Stimulated activated CD8-positive, alpha-beta memory T cell treated with anti-CD3 and anti-CD28 coated beads, Interleukin-15, amount 100 ng/mL, for 48 hours (primary cell): ENCODE measurements around the gene NCOR1.
"Not testable (repeated sequence)": the region's sequence is repeated elsewhere in the genome, so short reads cannot be mapped to it uniquely, and the experiment has no call there.

Experiments
- DNase-seq, 2 donors: peaks; one replicate each; pipeline ENCODE4 v3.0.0-alpha.2; 2020; ENCODE audit warnings: low read depth in 2 of 2

The NCOR1 gene

DNA sequence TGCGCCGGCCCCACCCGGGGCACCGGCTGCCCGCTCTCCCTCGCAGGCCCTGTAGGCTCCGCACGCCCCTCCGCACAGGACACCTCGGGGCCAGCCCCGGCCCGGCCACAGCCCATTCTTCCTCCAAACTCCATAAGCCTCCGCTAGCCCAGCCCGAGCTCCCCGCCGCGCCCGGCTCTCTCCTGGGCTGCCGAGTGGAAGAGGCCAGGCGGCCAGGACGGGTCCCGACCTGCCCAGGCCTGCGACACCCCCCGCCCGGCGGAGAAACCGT is 397 bp downstream of the NCOR1 start:
- DNase-seq = peak; percentile 22 to 27

DNA sequence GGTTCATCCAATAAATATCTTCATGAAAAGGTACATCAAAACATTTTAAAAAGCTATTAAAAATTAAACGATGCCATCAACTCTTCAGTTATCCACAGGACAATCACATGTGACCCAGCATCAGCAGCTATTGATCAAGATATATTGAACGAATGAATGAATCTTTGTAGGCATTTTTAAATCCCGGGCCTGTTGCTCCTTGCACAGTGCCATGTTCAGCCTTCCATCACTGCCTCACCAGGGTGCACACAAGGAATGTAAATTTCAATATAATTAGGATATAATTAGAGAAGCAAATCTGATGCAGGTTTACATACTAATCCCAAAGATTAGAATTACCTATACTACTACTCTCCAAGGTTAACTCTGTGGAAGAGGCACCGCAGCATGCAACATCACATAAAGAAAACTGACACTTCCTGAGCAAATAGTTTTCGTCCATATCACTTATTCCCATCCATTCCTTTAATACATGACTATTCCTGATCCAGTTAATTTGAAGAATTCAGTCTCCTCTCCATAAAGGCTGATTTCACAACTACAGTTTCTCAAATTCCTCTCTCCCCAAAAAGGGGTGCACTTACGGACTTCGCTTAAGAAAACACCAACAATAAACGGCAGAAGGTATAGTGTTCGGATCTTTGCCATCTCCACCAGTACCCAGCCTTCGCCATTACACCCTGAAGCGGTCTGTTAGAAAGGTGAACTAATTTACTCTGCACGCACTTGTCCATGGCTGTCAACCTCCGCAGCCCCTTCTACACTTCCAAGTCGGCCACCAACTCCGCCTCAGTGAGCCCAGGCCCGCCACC is 938 bp downstream of the NCOR1 start:
- DNase-seq = no peak

DNA sequence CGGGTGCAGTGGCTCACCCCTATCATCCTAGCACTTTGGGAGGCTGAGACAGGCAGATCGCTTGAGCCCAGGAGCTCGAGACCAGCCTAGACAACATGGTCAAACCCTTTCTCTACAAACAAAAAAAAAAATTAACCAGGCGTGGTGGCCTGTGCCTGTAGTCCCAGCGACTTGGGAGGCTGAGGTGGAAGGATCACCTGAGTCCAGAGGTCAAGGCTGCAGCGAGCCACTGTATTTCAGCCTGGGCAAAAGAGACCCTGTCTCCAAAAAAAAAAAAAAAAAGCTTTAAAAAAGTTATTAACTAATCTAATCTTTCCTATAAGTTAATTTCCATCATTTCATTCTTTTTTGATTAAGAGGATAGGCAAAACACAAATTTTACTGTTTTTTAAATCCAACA is 2.5 kb downstream of the NCOR1 start:
- DNase-seq = no peak

DNA sequence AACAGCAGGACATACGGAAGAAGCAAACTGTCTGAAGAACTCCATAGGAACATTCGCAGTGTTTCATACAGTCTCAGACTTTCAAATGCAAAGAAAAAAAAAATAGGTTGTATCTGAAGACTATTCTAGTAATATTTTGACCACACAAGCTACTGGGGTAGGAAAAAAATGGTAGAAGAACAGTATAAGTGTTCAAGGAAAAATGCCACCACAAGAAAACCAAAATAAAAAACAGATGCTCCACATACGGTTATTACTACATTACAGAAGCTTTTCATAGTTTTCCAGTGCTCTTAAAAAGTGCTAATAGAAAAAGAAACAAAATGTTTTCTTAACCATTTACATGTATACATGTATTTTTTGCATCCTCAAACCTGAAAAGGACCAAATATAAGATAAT is 3.7 kb downstream of the NCOR1 start:
- DNase-seq = no peak

DNA sequence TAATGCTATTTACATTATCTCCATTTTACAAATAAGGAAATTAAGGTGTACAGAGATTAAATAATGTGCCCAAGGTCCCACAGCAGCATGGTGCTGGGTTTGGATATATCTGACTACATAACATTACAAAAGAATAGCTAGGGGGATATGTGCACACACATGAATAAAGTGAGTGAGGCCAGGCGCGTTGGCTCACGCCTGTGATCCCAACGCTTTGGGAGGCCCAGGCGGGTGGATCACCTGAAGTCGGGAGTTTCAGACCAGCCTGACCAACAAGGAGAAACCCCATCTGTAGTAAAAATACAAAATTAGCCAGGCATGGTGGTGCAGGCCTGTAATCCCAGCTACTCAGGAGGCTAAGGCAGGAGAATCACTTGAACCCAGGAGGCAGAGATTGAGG is 10.6 kb downstream of the NCOR1 start:
- DNase-seq = not testable (repeated sequence)

DNA sequence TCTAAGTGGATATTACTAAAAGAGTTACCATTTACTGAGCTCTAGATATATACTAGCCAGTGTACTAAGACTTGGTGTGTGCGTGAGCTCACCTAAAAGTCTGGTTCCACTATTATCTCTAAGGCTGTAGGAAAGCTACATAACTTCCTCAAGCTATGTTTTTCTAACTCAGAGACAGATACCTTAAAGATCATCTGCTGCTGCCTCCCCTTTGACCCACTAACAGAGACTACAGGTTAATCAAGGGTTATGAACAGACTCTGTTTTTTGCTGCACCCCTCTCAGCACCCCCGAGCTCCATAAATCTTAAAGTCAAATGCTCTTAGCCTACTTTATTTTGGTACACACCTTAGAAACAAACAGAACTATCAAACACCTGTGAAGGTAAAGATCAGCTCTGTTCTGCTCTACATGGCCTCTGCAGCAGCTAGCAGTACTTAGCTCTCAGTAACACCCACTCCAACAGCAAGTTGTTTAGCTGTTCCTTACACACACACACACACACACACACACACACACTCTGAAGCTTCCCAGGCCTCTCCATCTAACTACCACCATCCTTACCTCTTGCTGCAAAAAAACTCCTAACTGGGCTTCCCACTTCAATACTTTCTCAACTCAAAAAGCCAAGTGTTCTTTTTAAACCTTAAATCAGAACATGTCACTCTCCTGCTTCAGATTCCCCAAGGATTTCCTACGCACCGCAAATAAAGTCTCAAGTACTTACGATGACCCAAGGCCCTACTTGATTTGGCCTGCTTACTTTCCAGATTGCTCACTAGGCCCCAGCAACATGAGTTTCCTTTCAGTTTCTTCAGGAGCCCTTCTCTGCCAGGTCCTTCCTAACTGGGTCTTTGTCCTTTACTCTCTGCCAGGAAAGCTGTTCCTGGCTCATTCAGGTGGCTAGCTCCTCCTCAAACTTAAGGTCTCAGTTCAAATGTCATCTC is 12.5 kb downstream of the NCOR1 start:
- not testable (repeated sequence) for DNase-seq

DNA sequence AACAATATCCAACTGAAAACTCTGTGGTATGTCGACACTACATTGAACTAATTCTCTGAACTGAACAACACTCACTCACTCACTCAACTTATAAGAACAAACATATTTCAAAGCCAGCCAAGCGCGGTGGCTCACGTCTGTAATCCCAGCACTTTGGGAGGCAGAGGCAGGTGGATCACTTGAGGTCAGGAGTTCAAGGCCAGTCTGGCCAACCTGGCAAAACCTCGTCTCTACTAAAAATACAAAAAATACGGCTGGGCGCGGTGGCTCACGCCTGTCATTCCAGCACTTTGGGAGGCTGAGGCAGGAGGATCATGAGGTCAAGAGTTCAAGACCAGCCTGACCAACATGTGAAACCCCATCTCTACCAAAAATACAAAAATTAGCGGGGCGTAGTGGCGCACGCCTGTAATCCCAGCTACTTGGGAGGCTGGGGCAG is 13.6 kb downstream of the NCOR1 start:
- DNase-seq = not testable (repeated sequence)

DNA sequence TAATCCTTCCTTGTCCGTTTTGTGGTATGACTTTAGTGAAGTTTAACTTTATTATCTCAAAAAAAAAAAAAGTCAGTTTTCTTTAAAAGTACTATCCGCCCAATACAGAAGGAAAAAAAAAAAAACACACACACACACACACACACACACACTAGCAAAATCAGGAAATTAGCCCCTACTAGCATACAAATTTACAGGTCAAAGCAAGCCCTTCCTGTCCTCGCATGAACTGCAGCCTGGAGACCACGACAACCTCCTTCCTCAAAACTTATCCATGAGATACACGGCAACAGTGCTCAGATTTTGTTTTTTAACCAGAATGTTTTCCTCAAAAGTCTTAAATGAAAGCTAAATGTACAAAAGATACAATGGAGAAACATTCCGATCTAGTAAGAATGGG is 16.2 kb downstream of the NCOR1 start:
- DNase-seq = no peak

DNA sequence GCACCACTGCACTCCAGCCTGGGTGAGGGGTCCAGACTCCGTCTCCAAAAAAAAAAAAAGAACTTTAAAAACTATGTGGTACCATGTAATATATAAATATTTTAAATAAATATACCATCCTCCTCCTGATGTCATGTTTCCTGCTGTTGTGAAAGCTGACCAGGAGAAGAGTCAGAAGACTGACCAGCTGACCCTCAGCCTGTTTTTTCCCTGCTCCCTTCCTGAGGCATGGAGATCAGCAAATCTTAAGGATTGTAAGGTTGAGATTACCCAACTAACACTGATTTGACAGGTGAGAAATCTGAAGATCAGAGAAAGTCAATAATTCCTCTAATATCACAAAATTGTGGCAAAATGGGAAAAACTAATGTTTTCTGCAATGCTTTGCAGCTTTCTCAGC is 18.1 kb downstream of the NCOR1 start:
- no peak for DNase-seq

DNA sequence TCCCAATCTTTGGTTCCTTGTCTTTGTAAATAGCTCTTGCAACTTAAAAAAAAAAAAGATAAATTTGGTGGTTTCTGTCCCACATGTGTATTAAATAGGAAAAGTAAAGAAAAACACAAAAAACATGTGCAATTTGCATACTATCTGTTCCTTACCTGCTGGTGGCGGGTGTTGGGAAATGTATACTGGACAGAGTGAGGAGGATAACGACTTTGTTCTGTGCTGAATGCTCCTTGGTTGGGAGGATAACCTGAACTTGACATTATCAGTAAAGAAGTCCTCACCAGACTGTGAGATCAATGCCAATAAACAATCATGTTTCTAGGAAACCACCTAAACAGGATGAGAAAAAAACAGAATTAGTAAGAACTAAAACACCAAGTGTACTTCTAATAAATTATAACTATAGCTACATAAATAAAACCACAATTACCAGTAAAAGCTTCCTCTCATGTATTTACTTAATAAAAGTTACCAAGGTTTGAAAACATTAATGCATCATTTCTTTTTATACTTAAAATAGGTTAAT is 21.0 kb downstream of the NCOR1 start:
- DNase-seq = not testable (repeated sequence)

DNA sequence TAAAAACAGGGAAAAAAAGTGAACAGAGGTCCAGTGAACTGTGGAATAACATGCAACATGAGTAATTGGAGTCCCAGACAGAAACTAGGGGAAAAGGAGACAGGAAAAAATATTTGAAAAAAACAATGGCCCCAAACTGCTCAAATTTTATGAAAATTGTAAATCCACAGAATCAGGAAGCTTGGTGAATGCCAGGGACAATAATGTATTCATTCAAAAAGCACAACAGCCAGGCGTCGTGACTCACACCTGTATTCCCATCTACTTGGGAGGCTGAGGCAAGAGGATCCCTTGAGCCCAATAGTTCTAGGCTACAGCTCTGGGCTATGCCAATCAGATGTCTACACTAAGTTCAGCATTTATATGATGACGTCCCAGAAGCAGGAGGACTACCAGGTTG is 23.7 kb downstream of the NCOR1 start:
- DNase-seq = no peak

DNA sequence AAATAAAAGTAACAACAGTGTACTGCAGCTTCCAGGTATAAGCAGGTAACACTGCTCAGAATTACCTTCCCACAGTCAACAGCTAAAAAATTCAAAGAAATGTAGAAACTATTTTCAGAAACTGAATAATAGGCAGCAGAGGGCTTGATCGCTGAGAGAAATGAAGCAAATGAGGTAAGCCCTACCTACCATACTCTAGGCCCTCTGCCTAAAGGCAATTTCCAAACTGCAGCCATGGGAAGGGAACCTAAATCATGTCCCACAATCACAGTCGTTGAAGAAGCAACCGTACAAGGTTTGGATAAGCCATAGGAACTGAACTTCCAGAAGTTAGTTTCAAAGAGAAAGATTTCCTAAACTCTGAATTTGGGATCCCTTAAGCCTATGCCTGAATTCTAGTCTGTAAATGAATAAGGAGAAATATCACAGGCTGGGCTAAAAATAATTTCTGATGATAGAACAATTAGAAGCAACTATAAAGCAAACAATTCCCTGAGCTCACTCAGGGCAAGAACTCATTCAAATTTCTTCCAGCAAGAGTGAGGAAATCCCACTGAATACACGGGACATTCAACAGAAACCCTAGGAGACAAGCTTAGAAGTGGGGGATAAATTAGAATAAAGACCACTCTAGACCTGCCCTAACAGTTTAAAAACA is 24.5 kb downstream of the NCOR1 start:
- DNase-seq = no peak

DNA sequence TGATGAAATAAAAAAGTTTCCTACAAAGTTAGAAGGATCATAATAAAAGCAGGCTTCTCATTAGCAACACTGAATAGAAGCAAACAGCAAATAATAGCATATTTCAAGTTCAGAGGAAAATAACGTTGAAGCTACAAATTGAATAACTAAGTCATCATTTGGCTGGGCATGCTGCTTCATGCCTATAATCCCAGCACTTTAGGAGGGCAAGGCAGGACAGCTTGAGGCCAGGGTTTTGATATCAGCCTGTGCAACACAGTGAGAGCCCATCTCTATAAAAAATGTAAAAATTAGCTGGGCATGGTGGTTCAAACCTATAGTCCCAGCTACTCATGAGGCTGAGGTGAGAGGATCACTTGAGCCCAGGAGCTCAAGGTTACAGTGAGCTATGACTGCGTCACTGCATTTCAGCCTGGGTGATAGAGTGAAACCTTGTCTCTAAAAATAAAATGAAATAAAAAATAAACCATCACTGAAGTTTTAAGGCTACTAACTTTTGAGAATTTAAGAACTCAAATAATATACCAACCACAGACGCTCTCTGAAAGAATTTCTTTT is 25.5 kb downstream of the NCOR1 start:
- no peak for DNase-seq

DNA sequence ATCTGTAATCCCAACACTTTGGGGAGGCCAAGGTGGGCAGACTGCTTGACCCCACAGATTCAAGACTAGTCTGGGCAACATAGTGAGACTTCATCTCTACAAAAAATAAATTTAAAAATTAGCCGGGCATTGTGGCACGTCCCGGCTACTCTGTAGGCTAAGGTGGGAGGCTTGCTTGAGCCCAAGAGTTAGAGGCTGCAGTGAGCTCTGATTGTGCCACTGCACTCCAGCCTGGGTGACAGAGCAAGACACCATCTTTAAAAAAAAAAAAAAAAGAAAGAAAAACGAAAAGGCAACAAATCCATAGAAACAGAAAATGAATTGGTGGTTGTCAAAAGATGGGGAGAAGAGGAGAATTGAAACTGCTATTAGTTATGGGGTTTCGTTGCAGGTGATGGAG is 27.7 kb downstream of the NCOR1 start:
- DNase-seq = no peak

DNA sequence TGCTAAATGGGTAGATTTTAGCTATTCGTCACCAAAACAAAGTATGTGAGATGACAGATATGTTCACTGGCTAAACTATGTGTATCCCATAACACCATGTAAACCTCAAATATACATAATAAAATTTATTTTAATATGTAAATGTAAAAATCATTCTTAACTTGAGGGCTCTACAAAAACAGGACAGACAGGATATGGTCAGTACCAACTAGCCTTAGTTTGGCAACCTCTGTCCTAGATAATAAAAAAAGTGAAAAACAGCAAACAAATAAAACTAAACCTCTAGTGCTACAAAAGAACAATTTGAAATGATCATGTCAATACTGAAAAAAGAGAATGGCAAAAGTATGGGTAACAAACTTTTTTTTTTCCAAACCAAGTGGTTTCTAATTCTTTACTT is 33.8 kb downstream of the NCOR1 start:
- DNase-seq = no peak

DNA sequence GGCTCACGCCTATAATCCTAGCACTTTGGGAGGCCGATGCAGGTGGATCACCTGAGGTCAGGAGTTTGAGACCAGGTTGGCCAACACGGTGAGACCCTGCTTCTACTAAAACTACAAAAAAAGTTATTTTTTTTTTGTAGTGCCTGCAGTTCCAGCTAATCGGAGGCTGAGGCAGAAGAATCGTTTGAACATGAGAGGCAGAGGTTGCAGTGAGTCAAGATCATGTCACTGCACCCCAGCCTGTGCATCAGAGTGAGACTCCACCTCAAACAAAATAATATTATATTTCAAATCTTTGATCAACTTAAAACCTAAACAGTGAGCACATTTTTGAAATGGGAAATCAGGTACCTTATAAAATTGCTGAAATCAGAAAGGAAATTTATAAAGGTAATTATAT is 36.5 kb downstream of the NCOR1 start:
- DNase-seq = no peak

DNA sequence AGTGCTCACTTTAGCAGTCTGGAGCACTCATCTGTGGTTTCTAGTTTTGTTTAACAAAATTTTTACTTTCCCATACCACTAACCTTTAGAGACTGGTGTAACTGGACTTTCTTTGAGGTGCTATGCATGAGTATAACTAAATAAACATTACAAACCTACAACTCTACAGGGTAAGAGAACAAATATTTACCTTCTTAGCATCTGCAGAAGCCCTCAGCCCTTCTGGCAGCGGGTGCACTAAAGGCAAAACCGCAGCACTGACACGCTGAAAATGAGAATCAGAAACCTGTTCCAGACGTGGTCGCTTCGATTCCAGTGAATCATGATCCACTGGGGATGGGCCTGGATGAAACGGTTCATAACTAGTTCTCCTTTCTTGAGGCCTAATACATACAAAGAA is 43.7 kb downstream of the NCOR1 start:
- DNase-seq = no peak

DNA sequence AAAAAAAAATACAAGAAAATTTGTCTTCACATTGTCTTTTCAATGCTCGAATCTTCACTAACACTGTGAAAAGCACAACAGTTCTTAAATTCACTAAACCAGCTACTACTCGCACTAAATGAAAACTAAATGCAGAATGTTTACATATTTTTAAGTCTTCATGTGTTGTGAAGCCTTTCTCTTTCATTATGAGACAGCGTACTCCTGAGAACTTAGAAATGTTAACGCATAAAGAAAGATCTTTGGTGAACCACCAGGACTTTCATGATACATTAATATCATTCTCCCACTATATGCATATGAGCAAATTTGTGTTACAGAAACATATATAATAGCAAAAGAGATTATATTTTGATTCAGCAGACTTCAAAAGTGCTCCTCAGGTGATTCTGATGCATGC is 48.6 kb downstream of the NCOR1 start:
- not testable (repeated sequence) for DNase-seq

DNA sequence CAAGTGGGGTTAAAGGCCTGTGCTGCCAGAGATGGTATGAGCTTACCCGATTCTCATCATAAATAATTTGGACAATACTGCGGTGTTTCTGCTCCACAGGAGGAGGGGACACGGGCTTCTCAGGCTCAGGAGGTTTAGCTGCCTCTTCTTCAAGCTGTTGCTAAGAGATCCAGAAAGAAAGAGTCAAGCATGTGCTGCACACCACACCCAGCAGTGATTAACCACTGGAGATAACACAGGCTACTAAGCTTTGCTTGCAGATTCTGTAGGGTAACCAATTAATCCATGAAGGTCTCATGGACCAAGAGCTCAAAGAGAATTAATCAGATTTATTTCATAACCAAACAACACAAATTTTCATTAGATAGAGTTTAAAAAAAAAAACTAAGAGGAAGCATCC is 56.6 kb downstream of the NCOR1 start:
- DNase-seq = no peak

DNA sequence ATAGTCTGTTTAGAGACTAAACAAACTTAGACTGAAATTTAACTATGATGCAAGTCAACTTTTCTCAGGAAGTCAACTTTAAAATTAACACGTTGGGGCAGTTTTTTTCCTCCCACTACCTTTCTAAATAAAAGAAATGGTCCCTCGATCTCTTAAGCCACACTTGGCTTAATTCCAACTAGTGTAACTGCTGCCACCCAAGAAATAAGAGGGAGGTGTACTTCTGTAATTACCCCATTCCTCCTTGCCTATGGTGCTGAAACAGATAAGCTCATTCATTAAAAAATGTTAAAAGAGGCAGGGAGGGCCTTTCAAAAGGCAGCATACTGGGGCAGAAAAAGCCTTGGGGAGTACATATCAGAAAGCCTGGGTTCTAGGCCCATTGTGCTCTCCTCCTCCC is 59.8 kb downstream of the NCOR1 start:
- no peak for DNase-seq

DNA sequence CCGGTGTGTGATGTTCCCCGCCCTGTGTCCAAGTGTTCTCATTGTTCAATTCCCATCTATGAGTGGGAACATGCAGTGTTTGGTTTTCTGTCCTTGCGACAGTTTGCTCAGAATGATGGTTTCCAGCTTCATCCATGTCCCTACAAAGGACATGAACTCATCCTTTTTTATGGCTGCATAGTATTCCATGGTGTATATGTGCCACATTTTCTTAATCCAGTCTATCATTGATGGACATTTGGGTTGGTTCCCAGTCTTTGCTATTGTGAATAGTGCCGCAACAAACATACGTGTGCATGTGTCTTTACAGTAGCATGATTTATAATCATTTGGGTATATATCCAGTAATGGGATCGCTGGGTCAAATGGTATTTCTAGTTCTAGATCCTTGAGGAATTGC is 63.0 kb downstream of the NCOR1 start:
- DNase-seq = not testable (repeated sequence)

DNA sequence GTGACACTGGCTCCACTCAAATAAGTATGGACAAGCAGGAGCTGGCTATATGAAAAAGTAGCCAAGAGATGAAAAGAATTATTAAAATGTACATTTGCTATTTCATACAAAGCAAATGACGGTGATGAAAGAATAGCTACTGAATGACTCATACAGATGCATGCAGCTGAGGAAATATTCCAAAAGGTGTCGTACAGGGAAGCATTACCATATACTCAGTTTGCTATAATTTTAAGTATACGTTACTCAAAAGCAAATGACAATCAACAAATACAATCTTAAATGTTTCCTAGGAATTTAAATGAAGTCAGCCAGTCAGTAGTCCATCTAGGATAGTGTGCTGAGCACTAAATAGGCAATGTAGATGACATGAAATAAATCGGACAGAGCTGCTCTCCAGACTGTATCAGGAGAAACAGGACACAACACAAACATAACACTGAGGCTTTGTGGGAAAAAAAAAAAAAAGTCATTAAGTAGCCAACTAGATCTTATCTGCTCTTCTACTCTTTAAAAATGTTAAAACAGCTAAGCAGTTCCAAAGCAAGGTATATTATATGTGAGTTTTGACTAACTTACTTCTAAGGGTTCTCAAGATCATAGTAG is 65.0 kb downstream of the NCOR1 start:
- DNase-seq = no peak
